Aorta (tissue), 5 donors: ENCODE measurements around the gene LRRC1. TPM values are rescaled to one million over a fixed set of nuclear protein-coding genes. Genes with fewer than 3 reads are reported as not detected.

Source experiments
- ATAC-seq: fragments of 200-7000 bp; cut with Tn5 transposase; one replicate; pipeline ENCODE4 v1.9.1; 2022; ENCODE audit warnings: moderate library complexity; ENCODE audit not compliant: low FRiP score
- DNase-seq, 2 donors: peaks; one replicate each; pipeline ENCODE4 v3.0.0-alpha.2; 2020
- H3K27ac ChIP-seq, 2 donors: one replicate each; pipeline ENCODE4 v1.5.1; 2013; ENCODE audit warnings: low read length in 2 of 2, mild to moderate bottlenecking in 2 of 2, moderate library complexity in 2 of 2, control low read depth in 1 of 2, inconsistent platforms in 1 of 2, low read depth in 1 of 2
- H3K27me3 ChIP-seq, 2 donors: one replicate each; pipeline ENCODE4 v1.6.1; 2013; ENCODE audit warnings: control low read depth in 1 of 2, low read length in 1 of 2, mild to moderate bottlenecking in 1 of 2, moderate library complexity in 1 of 2; ENCODE audit not compliant: insufficient read depth in 2 of 2, control insufficient read depth in 1 of 2
- H3K36me3 ChIP-seq, 2 donors: one replicate each; pipeline ENCODE4 v1.6.1; 2013; ENCODE audit warnings: control low read depth in 1 of 2, low read length in 1 of 2, mild to moderate bottlenecking in 1 of 2; ENCODE audit not compliant: insufficient read depth in 2 of 2, control insufficient read depth in 1 of 2
- H3K4me1 ChIP-seq, 2 donors: one replicate each; pipeline ENCODE4 v1.6.1; 2013; ENCODE audit warnings: low read length in 2 of 2, control low read depth in 1 of 2, mild to moderate bottlenecking in 1 of 2, moderate library complexity in 1 of 2; ENCODE audit not compliant: insufficient read depth in 2 of 2, control insufficient read depth in 1 of 2
- H3K4me3 ChIP-seq, 2 donors: one replicate each; pipeline ENCODE4 v1.5.1; 2013; ENCODE audit warnings: low read length in 2 of 2, control low read depth in 1 of 2, mild to moderate bottlenecking in 1 of 2
- H3K9me3 ChIP-seq: one replicate; pipeline ENCODE4 v1.6.1; 2013; ENCODE audit warnings: mild to moderate bottlenecking, low read length; ENCODE audit not compliant: control insufficient read depth
- WGBS, 2 donors: extraction: QIAGEN DNeasy Blood & Tissue Kit; methylation state at CpG; one replicate each; pipeline ENCODE4 v1.1.7; 2013; 5-methylcytosine and 5-hydroxymethylcytosine counted together
- intact Hi-C, 2 donors: fragments of 100-400 bp; cut with DNase I; formaldehyde crosslinking; loops; one replicate each; pipeline versions ENCODE4 v1.14.2 to v1.15.0; 2022
- polyA plus RNA-seq, 2 donors: library from polyadenylated mRNA; stranded (reverse); fragments of 200-250 nt; gene quantifications; one replicate each; pipeline ENCODE4 v1.2.3, GENCODE V29; 2013
- total RNA-seq, 2 donors: library from RNA; stranded (reverse); fragmentation: NEBNext Ultra II Directional; extraction: Animal tissue kit (Norgen Biotek cat#: 25700); gene quantifications; one replicate each; pipeline ENCODE4 v1.2.1, GENCODE V29; 2021
- donor health status: healthy with polysubstance abuse.
- donor health status: Bipolar disorder and iron deficiency.
- donor health status: DM: no; HTN: no; CAD: no.
- donor health status: DM: no; HTN: no; CAD: no.
- donor health status: DM: yes; HTN: yes; CAD: no.

Gene LRRC1
- total and polyA plus RNA-seq, 4 donors, result 5.5 to 25.4 (median 15.8) TPM

- 0 to 1% methylated on average over 21 of the region's 21 CpGs for WGBS, 2 donors
- Histone ChIP-seq H3K36me3 (no peaks in the 10 kb centered on the region), H3K9me3 (no peaks in the 10 kb centered on the region), H3K27ac (peak overlapping the region; percentile 54 to 65), H3K4me3 (peak overlapping the region; percentile 72 to 80), H3K4me1 (no peaks in the 10 kb centered on the region), H3K27me3 (no peaks in the 10 kb centered on the region)
- no peak for DNase-seq
- intact Hi-C loops, result loop anchor here (5.0 to 10.0 kb wide), 3 partner anchors 42 to 251 kb away; partner anchors contain the start of gene GCLC (in 1 of the 2)
- ATAC-seq, result no peak
These were observed 516 bp downstream of the LRRC1 start for GRCh38 chr6:53795340-53795701.

GRCh38 chr6:53795702-53796450, 1.1 kb downstream of the LRRC1 start:
- H3K9me3 ChIP-seq, result no peaks in the 10 kb centered on the region
- peak overlapping the region in 1 of 2 donors; percentile 65 for H3K27ac ChIP-seq
- ATAC-seq (peak; percentile 45), DNase-seq (peak; percentile 65 to 85)
- WGBS, 2 donors, result 1% methylated on average over 47 of the region's 47 CpGs
- H3K4me3 ChIP-seq, result peak overlapping the region; percentile 72 to 80
- H3K4me1 ChIP-seq, result no peaks in the 10 kb centered on the region
- H3K27me3 ChIP-seq, result no peaks in the 10 kb centered on the region
- H3K36me3 ChIP-seq, result no peaks in the 10 kb centered on the region
- intact Hi-C loops, result loop anchor here (5.0 to 10.0 kb wide), 3 partner anchors 41 to 251 kb away; partner anchors contain the start of gene GCLC (in 1 of the 2)

- H3K4me1 ChIP-seq, result no peaks in the 10 kb centered on the region
- intact Hi-C loops, result loop anchor here (5.0 to 10.0 kb wide), 3 partner anchors 41 to 252 kb away; partner anchors contain the start of gene GCLC (in 1 of the 2)
- H3K36me3 ChIP-seq, result no peaks in the 10 kb centered on the region
- peak overlapping the region; percentile 19 to 65 for H3K27ac ChIP-seq
- WGBS, 2 donors, result 6 to 10% methylated on average over 3 of the region's 3 CpGs
- peak overlapping the region; percentile 72 to 80 for H3K4me3 ChIP-seq
- ATAC-seq, result no peak
- H3K9me3 ChIP-seq, result no peaks in the 10 kb centered on the region
- no peak for DNase-seq
- no peaks in the 10 kb centered on the region for H3K27me3 ChIP-seq
These were observed 1.6 kb downstream of the LRRC1 start for GRCh38 chr6:53796451-53796780.

- peaks cover 0 to under 1% of the 10 kb centered on the region in 2 donors for H3K4me1 ChIP-seq
- peak overlapping the region in 1 of 2 donors; percentile 80 for H3K4me3 ChIP-seq
- ATAC-seq, result no peak
- no peaks in the 10 kb centered on the region for H3K9me3 ChIP-seq
- no peaks in the 10 kb centered on the region for H3K27me3 ChIP-seq
- WGBS, 2 donors, result 5 to 9% methylated on average over 5 of the region's 5 CpGs
- H3K36me3 ChIP-seq, result no peaks in the 10 kb centered on the region
- peak overlapping the region in 1 of 2 donors; percentile 19 for H3K27ac ChIP-seq
- no peak for DNase-seq
- intact Hi-C loops, result loop anchor here (5.0 to 10.0 kb wide), 3 partner anchors 41 to 252 kb away; partner anchors contain the start of gene GCLC (in 1 of the 2)
These were observed 2.0 kb downstream of the LRRC1 start for GRCh38 chr6:53796791-53797190.

- Histone ChIP-seq H3K4me1 (peaks cover 0 to 2% of the 10 kb centered on the region in 2 donors), H3K4me3 (no peak overlapping the region)
- 89 to 95% methylated on average over 2 of the region's 2 CpGs for WGBS, 2 donors
These were observed 2.5 kb downstream of the LRRC1 start for GRCh38 chr6:53797304-53797703.

GRCh38 chr6:53799340-53799739, 4.5 kb downstream of the LRRC1 start:
- DNase-seq, result no peak
- Histone ChIP-seq H3K27me3 (no peaks in the 10 kb centered on the region), H3K9me3 (no peaks in the 10 kb centered on the region), H3K4me3 (no peak overlapping the region), H3K27ac (no peak overlapping the region), H3K36me3 (no peaks in the 10 kb centered on the region), H3K4me1 (peaks cover 2 to 6% of the 10 kb centered on the region in 2 donors)
- no peak for ATAC-seq
- intact Hi-C loops, result loop anchor here (5.0 to 10.0 kb wide), 3 partner anchors 38 to 255 kb away; partner anchors contain the start of gene GCLC (in 1 of the 2)
- 94 to 95% methylated on average over 3 of the region's 3 CpGs for WGBS, 2 donors

More at GRCh38 chr6:53797304-53797703, 2.5 kb downstream of the LRRC1 start:
- ATAC-seq, result no peak
- Histone ChIP-seq H3K27me3 (no peaks in the 10 kb centered on the region), H3K36me3 (no peaks in the 10 kb centered on the region), H3K27ac (no peak overlapping the region), H3K9me3 (no peaks in the 10 kb centered on the region)
- intact Hi-C loops, result loop anchor here (5.0 to 10.0 kb wide), 3 partner anchors 40 to 253 kb away; partner anchors contain the start of gene GCLC (in 1 of the 2)
- DNase-seq, result no peak

GRCh38 chr6:53801022-53801421, 6.2 kb downstream of the LRRC1 start:
- intact Hi-C loops, result no loop called here
- WGBS, 2 donors, result 99 to 100% methylated on average over 1 of the region's 1 CpG
- ATAC-seq (no peak), DNase-seq (no peak)
- Histone ChIP-seq H3K27ac (peak overlapping the region in 1 of 2 donors; percentile 32), H3K4me3 (no peak overlapping the region), H3K36me3 (no peaks in the 10 kb centered on the region), H3K9me3 (no peaks in the 10 kb centered on the region), H3K27me3 (no peaks in the 10 kb centered on the region), H3K4me1 (peaks cover 6 to 7% of the 10 kb centered on the region in 2 donors)

GRCh38 chr6:53802582-53802981, 7.8 kb downstream of the LRRC1 start:
- intact Hi-C loops, result no loop called here

More at GRCh38 chr6:53802582-53802981, 7.8 kb downstream of the LRRC1 start:
- Histone ChIP-seq H3K36me3 (no peaks in the 10 kb centered on the region), H3K4me3 (no peak overlapping the region), H3K27me3 (no peaks in the 10 kb centered on the region), H3K27ac (peak overlapping the region; percentile 39 to 83), H3K4me1 (peaks cover 6 to 7% of the 10 kb centered on the region in 2 donors), H3K9me3 (no peaks in the 10 kb centered on the region)
- ATAC-seq (no peak), DNase-seq (no peak)
